Lower leg skin (tissue), 4 donors: Measurements from ENCODE around the gene NSG1. TPM values are rescaled to one million over a fixed set of nuclear protein-coding genes. Genes with fewer than 3 reads are reported as not detected.

Experiments
- DNase-seq, 2 donors: peaks; one replicate each; pipeline ENCODE4 v3.0.0-alpha.2; 2019; ENCODE audit warnings: low spot score in 2 of 2
- H3K4me3 ChIP-seq: fragments of 200-600 bp; sonication (generic); 2 replicates; pipeline ENCODE4 v1.5.1; 2017; ENCODE audit warnings: mild to moderate bottlenecking, low read depth; ENCODE audit not compliant: poor library complexity, severe bottlenecking
- CTCF ChIP-seq, 3 donors: fragments of 450-650 bp; IDR thresholded peaks; one replicate each; pipeline ENCODE4 v1.5.1; 2016; ENCODE audit warnings: antibody characterized with exemption in 3 of 3, mild to moderate bottlenecking in 3 of 3, moderate library complexity in 2 of 3
- POLR2A ChIP-seq, 2 donors: fragments of 450-650 bp; IDR thresholded peaks; one replicate each; pipeline ENCODE4 v1.6.1; 2016 to 2017; ENCODE audit warnings: antibody characterized with exemption in 2 of 2, mild to moderate bottlenecking in 1 of 2, moderate library complexity in 1 of 2
- WGBS, 2 donors: methylation state at CpG; one replicate each; pipeline ENCODE4 v1.1.5; 2018; 5-methylcytosine and 5-hydroxymethylcytosine counted together
- intact Hi-C: fragments of 100-400 bp; cut with DNase I; formaldehyde crosslinking; loops from one replicate; pipeline ENCODE4 v1.15.0; 2023; ENCODE audit warnings: low total_unique reads
- total RNA-seq, 4 donors: library from RNA; depleted of rRNA; stranded (reverse); fragments of >200 nt; gene quantifications; one replicate each; pipeline ENCODE4 v1.1.0, GENCODE V29; 2016

Gene NSG1
- total RNA-seq, 4 donors from 2014 or later = 109 to 158 (median 139) TPM

GRCh38 chr4:4364486-4365208, 22.3 kb upstream of the NSG1 start:
- no peak overlapping the region for H3K4me3 ChIP-seq
- no peak for DNase-seq
- TF ChIP-seq POLR2A (IDR thresholded peaks at IDR 0.05) = no peak
- TF ChIP-seq CTCF (IDR thresholded peaks at IDR 0.05) = no peak
- intact Hi-C loops = no loop called here
- WGBS, 2 donors = 68 to 73% methylated on average over 9 of the region's 9 CpGs

- 71 to 77% methylated on average over 11 of the region's 11 CpGs for WGBS, 2 donors
These were observed 17.9 kb upstream of the NSG1 start for GRCh38 chr4:4368809-4369580.

GRCh38 chr4:4374388-4375098, 12.4 kb upstream of the NSG1 start:
- H3K4me3 ChIP-seq = no peak overlapping the region
- no peak for DNase-seq
- WGBS, 2 donors = 77 to 85% methylated on average over 6 of the region's 6 CpGs
- no peak for TF ChIP-seq CTCF (IDR thresholded peaks at IDR 0.05)
- no peak for TF ChIP-seq POLR2A (IDR thresholded peaks at IDR 0.05)
- intact Hi-C loops = no loop called here

More at GRCh38 chr4:4368809-4369580, 17.9 kb upstream of the NSG1 start:
- no peak for DNase-seq
- TF ChIP-seq CTCF (IDR thresholded peaks at IDR 0.05) (no peak), POLR2A (IDR thresholded peaks at IDR 0.05) (no peak)
- intact Hi-C loops = no loop called here
- no peak overlapping the region for H3K4me3 ChIP-seq

- WGBS, 2 donors = 71 to 75% methylated on average over 4 of the region's 4 CpGs
- TF ChIP-seq CTCF (IDR thresholded peaks at IDR 0.05) (no peak), POLR2A (IDR thresholded peaks at IDR 0.05) (no peak)
- no peak overlapping the region for H3K4me3 ChIP-seq
- no peak for DNase-seq
- intact Hi-C loops = no loop called here
These were observed 10.8 kb upstream of the NSG1 start for GRCh38 chr4:4376074-4376473.

GRCh38 chr4:4377191-4377590, 9.7 kb upstream of the NSG1 start:
- 80 to 82% methylated on average over 12 of the region's 12 CpGs for WGBS, 2 donors
- DNase-seq = no peak
- H3K4me3 ChIP-seq = no peak overlapping the region
- intact Hi-C loops = no loop called here
- TF ChIP-seq POLR2A (IDR thresholded peaks at IDR 0.05) (no peak), CTCF (IDR thresholded peaks at IDR 0.05) (no peak)
